SIG-M5 treated with dmso at 0.1 percent for 504 hours (cell line): ENCODE data around the gene NAV2.

Source experiments
- DNase-seq: peaks from one replicate; lab custom pipeline; 2025; ENCODE audit not compliant: unreplicated experiment; lab: John Stamatoyannopoulos, UW

NAV2 gene

DNA sequence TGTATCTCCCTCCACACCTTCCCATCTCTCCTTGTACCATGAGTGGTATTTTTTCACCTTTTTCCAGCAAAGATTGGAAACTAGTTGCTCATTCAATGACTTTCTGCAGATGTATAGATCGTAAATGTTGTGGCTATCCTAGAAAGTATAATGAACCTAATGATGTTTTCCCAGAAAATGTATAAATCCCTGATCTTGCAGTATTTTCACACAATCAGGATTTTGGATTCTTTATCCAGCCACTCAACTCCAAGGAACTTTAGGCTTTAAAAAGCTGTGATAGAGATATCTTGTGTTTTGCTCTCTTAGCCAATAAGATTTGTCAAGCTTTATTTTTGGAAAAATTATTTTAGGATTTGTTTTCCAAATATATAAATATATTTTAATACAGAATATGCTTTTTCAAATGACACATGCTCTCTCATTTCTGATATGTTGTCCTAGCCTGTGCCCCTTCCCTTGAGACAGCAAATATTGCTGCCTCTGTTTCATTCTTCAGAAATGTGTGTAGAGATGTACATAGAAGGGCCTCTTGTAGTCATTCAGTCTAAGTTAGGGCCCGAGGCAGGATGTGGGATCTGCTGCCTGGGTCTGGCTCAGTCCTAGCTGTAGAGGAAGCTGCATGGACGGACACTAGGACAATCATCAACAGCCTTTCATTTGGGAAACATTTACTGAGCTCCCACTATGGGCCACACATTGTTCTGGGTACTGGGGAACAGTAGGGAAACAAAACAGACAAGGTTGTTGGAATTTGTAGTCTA lies 62.4 kb downstream of the NAV2 start:
- no peak for DNase-seq

DNA sequence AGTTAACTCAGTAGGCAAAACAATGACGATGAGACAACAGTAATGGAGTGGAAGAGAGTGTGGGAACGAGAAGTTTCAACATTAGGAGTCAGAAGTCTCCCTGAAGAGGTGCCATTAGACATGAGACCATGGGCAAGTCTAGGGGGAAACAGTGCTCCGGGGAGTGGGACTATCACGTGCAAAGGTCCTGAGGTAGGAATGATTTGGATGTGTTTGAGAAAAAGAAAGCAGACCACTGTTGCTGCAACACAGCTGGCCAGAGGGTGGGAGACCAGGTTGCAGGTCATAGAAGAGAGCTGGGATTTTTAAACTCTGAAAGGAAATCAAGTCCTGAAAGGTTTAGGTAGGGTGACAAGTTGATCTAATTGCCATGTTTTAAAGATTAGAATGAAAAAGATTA lies 63.0 kb downstream of the NAV2 start:
- no peak for DNase-seq

DNA sequence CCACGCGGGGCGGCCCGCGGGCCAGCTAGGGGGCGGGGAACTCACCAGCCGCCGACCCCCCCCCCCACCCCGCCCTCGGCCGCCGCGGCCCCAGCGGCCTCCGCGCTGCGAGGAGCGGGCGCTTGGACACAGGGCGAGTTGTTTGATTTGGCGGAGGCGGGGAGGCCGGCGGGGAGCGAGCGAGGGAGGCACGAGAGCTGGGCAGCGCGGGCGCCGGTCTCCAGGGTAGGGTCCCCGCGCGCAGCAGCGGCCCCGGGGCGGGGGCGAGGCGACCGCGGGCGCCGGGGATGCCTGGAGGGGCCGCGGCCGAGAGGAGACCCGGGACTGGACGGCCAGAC lies 64.4 kb downstream of the NAV2 start:
- no peak for DNase-seq

DNA sequence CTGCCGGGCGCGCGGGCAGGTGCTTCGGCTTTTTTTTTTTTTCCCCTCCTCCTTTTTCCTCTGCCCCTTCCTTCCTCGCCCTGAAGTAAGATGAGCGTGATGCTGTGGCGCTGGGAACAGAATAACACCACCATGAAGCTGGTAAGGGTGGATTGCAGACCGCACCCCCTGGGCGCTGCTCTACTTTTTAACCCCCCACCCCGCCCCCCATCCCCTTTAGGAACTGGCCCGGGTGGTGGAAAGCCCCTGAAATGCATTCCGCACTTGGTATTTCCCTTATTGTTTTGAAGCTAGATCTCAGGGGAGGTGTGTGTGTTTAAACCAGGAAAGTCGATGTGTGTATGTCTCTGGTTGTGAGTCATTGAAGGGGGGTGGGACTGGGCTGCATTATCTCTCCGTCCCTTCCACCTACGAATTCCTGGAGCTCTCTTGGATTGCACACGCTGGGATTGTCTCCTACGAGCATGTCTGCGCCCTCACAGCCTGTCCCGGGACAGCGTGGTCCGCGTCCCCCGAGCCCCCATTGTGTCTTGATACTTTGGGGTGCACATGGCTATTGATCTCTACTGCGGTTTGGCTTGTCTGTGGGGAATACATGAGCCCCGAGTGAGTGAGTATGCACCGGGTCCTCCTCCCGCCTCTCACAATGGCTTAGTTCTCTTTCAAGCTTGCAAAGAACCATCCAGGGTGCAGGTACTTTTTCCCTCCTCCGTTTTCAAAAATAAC lies 64.9 kb downstream of the NAV2 start:
- no peak for DNase-seq

DNA sequence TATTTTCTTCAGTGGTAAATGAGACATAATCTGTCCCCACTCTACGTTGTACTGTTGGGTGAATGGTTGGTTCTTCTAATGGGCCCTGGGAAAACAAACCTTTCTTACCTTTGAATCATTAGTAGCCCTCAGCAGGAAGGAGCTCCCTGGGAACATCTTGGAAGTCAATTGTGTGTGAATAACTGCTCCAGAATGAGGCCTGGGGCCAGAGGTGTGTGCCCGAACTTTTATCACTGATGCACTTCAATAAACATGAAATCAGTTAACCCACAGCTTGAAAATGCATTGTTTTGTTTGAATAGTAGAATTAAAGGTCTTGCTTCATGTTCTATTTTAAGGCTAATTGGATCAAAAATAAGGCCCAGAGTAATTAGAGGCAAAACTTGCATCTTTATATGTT lies 67.1 kb downstream of the NAV2 start:
- DNase-seq: no peak

DNA sequence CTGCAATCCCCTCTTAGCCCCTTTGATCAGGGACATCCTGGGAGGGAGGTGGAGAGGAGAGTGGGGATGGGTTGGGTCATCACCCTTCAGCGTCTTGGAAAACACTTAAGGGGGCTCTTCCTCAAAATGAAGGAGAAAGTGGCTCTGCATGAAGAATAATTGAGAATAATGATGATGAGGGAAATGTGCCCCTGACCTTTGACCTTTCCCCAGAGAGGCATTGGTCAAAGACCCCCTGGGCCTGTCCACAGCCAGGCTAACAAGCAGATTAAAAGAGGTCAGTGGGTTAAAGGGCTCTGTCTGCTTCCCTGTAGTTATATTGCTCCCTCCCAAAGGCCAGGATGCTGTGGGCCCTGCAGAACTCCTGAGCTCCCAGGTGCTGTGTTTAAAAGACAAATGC lies 68.7 kb downstream of the NAV2 start:
- DNase-seq: no peak

DNA sequence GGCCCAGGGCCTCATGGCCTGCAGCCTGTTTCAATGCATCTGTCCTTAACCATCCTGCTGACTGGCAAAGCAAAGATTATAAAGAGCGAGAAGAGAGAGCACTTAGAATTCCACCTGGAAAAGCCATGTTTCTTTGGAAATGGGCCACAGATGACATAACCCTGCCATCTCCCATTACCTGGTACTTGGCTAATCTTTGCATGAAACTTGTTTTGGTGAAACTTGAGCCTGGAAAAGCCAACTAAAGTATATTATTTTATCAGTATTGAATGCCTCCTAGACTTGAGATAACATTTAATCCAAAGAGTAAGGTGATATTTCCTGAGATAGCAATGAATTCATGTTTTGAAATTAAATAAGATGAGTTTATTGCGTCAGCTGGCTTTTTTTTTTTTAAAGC lies 72.6 kb downstream of the NAV2 start:
- DNase-seq: no peak

DNA sequence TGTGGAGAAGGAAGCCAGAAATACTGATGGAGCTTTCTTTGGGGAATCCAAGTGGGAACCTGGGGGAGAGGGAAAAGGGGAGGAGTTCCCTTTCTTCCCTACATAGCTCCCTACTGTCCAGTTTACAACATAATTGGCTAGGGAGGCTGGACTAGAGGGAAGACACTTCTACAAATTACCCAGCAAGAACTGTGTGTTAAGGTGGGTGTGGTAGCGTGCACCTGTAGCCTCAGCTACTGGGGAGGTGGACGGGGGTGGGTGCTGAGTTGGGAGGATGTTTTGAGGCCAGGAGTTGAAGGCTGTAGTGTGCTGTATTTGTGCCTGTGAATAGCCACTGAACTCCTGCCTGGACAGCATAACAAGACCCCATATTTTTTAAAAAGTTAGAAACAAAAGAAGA lies 74.0 kb downstream of the NAV2 start:
- no peak for DNase-seq

DNA sequence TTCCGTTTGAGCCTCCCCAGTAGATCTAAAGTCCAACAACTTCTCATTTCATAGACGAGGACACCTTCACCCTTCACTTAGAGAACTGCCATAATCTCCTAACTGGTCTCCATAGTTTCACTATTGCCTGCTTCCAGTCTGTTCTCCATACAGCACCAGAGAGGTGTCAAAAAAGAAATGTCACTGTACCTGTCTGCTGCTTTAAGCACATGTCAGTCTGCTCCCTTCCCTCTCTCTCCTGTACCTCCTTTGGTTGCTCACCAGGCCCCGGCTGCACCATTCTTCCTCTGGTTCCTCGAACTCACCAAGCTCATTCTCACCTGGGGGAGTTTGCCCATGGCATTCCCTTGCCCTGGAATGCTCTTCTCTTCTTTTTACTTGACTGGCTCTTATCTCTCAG lies 75.8 kb downstream of the NAV2 start:
- no peak for DNase-seq

DNA sequence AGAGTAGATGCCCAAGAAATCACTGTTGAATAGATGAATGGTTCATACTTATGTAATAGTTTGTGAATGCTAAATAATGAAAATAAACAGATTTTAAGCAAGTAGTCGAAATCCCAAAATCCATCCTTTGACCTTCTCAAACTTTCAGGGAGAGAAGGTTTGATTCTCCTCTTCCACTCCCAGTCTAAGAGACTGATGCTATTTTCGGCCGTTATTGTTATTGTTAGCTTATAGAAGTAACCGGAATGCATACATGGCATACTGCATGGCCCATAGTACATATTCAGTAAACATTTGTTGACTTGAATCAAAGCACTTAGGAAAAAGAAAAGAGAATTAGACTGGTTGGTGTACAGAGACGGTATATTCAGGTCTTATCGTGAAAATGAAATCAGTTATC lies 76.6 kb downstream of the NAV2 start:
- no peak for DNase-seq

DNA sequence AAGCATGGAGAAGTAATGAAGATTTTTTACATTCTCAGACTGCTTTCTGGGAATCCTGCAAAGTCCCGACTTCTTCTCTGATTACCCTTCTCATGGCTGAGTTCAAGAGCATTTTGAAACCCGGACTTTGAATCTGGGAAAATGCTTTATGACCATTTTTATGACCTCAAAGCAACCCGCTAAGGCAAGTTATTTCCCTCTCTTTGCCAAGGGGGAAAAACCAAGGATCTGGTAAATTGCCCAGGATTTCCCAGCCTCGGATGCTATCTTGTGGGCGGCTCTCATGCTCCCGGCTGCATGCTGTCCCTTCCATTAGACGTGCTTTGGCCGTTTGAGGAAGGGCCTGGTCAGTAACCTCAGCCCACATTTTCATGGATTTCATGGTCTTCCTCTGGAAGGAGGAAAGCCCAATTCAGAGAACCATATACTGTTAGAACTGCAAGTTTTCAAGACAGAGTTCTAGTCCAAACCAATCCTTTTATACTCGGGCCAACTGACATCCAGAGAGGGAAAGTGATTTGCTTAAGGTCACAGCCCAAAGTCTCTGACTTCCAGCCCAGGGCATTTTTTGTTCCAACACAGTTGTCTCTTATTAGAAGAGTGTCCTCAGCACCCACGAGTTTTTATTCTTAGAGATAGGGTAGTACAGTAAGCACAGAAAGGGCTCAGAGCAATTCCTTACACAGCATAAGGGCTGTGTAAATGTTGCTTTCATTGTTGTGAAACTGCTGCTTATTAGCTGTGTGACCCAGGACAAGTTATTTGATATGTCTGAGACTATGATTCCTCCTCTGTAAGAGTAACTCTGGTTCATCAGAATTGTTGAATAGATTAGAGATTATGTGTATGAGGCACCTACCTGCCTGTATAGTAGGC lies 77.4 kb downstream of the NAV2 start:
- DNase-seq: no peak

DNA sequence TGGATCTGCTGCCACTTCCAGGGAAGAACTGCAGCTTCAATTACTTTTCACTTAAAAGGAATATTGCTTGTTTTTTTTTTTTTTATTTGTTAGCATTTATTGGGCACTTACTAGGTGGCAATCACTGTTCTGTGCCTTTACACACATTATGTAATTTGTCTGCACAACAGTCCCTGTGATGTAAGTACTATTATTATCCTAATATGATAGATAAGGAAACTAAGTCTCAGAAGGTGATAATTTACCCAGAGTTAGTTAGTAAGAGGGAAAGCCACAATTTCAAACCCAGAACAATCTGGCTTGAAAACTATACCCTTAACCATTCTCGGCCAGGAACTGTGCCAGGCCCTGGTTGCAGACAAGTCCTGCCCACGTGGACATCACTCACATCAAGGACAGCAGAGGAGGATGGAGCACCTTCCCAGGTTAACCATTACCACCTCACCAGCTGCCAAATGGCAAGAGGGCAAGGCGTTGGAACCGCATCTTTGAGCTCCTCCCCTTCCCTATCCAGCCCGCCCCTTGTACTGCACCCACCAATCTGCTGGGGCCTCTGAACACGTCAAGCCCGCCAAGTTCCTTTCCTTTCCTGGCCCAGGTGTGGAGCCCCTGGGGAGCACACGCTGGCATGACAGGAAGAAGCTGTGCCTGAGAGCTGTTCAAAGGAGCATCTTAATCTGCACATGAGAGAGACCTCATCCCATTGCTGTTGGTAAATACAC lies 78.4 kb downstream of the NAV2 start:
- DNase-seq: no peak

DNA sequence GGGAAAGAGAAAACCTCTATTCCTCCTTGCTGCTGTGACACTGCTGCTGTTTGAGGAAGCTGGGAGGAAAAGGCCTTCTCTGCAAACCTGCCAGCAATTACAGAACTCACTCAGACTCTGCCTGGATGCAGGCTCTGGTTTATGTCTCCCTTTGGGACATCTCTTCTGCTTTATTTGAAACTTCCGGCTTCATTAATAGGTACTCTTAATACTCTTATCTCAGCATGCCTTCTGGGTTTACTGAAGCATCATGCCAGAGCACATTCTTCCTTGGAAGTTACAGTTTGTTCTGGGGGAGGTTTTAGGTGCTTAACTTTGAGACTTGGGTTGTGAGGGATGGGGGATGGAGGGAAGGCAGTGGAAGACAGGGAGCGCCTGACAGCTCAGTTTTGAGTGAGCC lies 79.9 kb downstream of the NAV2 start:
- no peak for DNase-seq

DNA sequence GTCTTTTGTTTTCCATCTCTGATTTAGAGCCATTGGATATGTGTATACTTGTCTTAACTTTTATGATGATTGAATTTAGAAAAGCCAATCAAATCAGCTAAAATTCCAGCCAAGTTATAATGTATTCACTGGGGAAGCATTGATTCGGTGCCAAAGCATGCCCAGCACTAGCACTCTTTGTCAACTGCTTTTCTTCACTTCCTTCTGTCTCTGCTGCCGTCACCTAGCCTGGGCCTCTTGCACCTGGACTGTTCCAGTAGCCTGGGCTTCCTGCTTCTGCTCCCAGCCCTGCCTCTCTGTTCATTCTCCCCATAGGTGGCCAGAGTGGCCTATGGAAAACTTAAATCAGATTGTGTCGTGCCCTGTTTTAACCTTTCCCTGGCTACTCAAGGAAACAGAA lies 80.7 kb downstream of the NAV2 start:
- DNase-seq: no peak

DNA sequence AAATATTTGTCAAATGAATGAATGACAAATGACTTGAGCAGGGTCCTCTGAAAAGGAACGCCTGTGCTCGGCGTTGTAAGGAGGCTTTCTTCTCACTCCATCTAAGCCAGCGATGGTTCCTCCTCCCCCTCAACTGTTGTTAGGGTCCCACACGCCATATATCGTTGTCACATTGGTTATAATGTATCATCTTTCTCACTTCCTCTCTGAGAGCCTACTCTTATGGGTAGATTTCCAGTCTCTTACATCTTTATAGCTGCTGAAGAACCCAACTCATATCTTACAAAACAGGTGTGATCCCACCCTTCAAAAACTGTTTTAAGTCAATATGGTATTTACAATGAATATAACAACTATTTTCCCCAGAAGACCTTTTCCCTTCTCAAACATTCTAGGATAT lies 81.5 kb downstream of the NAV2 start:
- DNase-seq: no peak

DNA sequence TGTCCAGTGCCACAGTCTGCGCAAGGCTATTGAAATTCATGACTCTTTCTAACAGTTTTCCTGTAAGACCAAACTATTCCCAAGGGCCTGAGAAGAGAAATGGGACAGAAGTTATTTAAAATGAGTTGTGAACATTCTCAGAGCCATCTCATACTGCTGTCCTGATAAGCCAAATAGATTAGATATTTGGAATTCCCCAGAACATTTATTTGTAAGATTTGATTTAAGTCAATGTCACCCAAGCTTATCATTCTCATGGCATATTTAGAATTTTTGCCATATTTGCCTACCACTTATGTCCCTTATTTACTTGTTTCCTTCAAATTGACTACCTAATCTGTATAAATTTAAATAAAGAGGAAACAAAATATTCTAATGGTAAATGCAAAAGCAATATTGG lies 82.4 kb downstream of the NAV2 start:
- DNase-seq: no peak

DNA sequence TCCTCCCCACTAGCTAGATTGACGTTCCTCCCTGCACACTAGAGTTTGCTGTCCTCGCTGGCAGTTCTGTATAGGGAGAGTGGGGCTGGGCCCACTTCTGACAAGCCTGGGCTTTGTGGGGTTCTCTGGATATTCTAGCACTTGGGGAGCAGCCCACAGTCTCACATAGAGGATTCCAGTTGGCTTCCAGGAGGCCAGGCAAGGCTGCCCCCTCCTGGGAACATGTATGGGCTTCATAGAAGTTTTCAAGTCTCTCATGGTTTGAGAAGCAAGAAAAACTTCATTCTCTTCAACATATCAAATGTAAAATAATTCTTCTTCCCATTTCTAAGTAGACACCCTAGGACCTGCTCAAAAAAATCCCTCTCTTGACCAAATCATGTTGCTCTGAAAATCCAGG lies 87.5 kb downstream of the NAV2 start:
- DNase-seq: no peak

DNA sequence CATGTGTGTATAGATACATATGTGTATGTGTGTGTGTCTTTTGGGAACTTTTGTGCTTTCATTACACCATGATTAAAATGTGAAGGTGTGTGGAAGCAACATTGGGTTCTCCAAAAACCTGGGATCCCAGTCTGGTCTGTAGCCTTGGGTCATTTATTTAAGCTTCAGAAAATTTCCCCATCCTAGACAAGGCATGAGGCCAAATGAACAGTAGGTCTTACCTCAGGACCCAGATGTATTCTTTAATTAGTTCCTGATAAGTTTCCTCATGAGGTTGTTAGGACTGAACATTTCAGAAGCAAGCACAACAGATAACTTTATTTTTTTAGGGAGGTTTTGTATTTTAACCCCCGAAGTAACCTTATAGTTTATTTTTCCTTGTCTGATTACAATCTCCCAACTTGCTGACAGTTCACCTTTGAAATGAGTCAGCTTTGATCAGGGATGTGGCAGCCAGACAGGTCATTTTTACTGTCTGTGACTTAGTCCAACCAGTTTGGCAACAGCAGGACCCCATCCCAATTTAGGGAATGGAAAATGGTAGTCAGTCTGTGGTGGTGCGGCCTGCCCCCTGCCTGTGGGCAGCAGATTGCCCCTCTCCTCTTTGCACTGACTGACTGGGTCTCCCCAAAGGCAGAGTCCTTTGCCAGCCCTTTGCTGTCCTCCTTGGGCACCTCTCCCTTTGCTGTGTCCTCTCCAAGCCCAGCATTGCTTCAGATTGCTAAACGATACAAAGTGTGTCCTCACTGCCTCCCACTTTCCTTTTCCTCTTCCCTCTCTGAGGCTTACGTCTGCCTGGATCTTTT lies 88.3 kb downstream of the NAV2 start:
- DNase-seq: no peak

DNA sequence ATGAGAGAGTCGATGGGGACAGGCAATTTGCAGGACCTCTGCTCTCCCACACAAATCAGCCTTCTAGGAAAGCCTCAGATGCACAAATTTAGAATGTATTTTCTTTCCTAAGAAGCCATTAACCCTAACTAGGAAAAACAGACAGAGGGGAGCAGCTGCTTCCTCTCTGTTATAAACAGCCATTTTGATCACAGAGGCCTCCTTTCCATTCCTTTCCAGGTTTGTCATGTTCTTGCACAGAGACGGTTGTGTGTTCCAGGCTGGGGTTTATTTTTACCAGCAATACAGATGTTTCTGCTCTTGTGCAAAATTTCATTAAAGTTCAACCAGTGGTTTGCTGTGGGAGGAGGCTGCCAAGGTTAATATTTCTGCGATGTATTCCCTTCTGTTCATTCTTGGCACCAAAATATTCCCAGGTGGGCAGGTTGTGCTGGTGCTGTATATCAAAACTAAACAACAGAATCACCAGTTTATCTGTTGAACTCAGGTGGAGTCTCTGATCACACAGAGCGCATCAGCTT lies 90.2 kb downstream of the NAV2 start:
- no peak for DNase-seq

DNA sequence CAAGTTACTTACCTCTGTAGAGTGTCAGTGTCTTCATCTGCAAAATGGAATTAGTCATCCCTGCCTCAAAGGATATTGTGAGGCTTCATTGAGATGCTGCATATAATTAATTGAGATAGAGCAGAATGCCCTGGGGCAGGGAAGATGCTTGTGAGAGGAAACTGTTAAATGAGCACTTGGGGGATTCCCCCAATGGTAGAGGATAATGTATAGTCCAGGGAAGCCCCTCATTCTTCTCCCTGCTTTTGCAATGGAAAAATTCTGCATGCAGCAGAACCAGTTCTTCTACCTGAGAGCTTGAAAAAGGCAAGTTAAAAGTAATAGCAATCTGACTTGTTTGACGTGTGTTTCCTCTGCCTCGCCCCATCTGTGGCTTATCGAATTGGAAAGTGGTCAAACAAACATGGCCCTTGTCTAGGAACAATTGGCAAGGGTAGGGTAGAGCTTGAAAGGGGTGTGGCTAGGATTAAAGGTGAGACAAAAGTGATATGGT lies 90.9 kb downstream of the NAV2 start:
- DNase-seq: no peak
